Measurements from ENCODE around the gene CACNG3. TPM values are rescaled to one million over a fixed set of nuclear protein-coding genes. Genes with fewer than 3 reads are reported as not detected.

Gene CACNG3
- total RNA-seq, 4 donors from 2014 or later = not detected

DNA sequence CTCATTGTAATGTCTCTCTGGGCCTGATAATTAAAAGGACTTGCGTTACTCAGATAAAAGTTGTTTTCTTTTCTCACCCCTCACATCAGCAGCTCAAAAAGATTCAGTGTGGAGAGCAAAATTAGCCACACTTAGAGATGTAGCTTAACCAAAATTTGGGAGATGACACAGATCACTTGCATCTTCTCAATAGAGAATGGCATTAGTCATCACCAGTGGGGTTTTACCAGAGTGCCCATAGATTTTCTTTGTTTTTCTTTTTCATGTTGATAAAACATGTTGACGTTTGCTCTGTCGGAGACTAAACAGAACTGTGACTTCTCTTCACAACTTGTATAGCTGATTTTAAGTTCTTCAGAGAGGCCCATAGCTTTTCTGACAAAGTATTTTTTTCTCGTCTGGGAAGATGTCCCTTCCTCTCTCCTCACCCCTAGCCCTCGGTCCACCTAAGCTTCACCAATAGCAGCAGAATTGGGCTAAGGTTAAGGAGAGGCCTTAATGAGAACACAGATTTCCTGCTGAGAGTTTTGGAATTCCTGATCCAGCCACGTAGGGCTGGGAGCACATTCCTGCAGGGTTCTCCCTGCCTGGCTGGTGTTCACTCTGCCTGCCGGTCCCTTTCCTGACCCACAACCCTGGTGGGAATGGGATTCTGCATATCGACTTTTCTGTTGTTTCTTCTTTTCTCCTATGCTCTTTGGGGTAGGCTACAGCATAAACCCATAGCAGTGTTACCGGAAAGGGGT lies 92.6 kb downstream of the CACNG3 start:
- H3K9me3 ChIP-seq = no peaks in the 10 kb centered on the region
- WGBS, 2 donors = 45 to 48% methylated on average over 9 of the region's 9 CpGs
- no peak overlapping the region for H3K4me3 ChIP-seq (replicated peaks in 1 of 3)
- no peak overlapping the region for H3K27ac ChIP-seq
- no peaks in the 10 kb centered on the region for H3K36me3 ChIP-seq
- H3K27me3 ChIP-seq = no peaks in the 10 kb centered on the region
- H3K4me1 ChIP-seq = no peaks in the 10 kb centered on the region
- intact Hi-C loops (cut with DNase I) = no loop called here
- no peak for TF ChIP-seq POLR2A (IDR thresholded peaks at IDR 0.05)
- TF ChIP-seq, protein P1, sequence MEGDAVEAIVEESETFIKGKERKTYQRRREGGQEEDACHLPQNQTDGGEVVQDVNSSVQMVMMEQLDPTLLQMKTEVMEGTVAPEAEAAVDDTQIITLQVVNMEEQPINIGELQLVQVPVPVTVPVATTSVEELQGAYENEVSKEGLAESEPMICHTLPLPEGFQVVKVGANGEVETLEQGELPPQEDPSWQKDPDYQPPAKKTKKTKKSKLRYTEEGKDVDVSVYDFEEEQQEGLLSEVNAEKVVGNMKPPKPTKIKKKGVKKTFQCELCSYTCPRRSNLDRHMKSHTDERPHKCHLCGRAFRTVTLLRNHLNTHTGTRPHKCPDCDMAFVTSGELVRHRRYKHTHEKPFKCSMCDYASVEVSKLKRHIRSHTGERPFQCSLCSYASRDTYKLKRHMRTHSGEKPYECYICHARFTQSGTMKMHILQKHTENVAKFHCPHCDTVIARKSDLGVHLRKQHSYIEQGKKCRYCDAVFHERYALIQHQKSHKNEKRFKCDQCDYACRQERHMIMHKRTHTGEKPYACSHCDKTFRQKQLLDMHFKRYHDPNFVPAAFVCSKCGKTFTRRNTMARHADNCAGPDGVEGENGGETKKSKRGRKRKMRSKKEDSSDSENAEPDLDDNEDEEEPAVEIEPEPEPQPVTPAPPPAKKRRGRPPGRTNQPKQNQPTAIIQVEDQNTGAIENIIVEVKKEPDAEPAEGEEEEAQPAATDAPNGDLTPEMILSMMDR (IDR thresholded peaks at IDR 0.05) = no peak
- no peak for DNase-seq

DNA sequence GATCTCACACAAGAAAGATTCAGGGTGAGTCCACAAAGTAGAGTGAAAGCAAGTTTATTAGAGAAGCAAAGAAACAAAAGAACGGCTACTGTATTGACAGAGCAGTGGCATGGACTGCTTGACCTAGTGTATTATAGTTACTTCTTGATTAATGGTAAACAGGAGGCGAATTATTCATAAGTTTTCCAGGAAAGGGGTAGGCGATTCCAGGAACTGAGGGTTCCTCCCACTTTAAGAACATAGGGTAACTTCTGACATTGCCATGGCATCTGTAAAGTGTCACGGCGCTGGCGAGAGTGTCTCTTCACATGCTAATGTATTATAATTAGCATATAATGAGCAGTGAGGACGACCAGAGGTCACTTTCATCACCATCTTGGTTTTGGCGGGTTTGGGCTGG lies 93.2 kb downstream of the CACNG3 start:
- DNase-seq = no peak
- intact Hi-C loops (cut with DNase I) = no loop called here
- Histone ChIP-seq H3K27me3 (no peaks in the 10 kb centered on the region), H3K9me3 (no peaks in the 10 kb centered on the region), H3K4me3 (replicated peaks in 1 of 3) (no peak overlapping the region), H3K36me3 (no peaks in the 10 kb centered on the region), H3K4me1 (no peaks in the 10 kb centered on the region), H3K27ac (no peak overlapping the region)
- no peak for TF ChIP-seq POLR2A (IDR thresholded peaks at IDR 0.05)
- TF ChIP-seq, protein P1 (IDR thresholded peaks at IDR 0.05) = no peak
- WGBS, 2 donors = 71 to 76% methylated on average over 8 of the region's 8 CpGs

DNA sequence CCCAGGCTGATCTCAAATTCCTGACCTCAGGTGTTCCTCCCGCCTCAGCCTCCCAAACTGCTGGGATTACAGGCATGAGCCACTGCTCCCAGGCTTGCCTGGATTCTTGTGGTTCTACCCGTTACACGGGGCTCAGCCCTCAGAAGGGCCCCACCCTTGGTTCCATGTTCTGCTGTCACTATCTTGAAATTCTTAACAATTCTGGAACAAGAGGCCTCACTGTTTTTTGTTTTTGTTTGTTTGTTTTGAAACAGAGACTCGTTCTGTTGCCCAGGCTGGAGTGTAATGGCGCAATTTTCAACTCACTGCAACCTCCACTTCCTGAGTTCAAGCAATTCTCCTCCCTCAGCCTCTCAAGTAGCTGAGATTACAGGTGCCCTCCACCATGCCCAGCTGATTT lies 96.6 kb downstream of the CACNG3 start:
- H3K4me1 ChIP-seq = no peaks in the 10 kb centered on the region
- H3K36me3 ChIP-seq = no peaks in the 10 kb centered on the region
- H3K27ac ChIP-seq = no peak overlapping the region
- DNase-seq = no peak
- no peaks in the 10 kb centered on the region for H3K27me3 ChIP-seq
- intact Hi-C loops (cut with DNase I) = no loop called here
- TF ChIP-seq, protein P1 (IDR thresholded peaks at IDR 0.05) = no peak
- no peak for TF ChIP-seq POLR2A (IDR thresholded peaks at IDR 0.05)
- H3K4me3 ChIP-seq (replicated peaks in 1 of 3) = no peak overlapping the region
- 83 to 84% methylated on average over 5 of the region's 5 CpGs for WGBS, 2 donors
- H3K9me3 ChIP-seq = no peaks in the 10 kb centered on the region

DNA sequence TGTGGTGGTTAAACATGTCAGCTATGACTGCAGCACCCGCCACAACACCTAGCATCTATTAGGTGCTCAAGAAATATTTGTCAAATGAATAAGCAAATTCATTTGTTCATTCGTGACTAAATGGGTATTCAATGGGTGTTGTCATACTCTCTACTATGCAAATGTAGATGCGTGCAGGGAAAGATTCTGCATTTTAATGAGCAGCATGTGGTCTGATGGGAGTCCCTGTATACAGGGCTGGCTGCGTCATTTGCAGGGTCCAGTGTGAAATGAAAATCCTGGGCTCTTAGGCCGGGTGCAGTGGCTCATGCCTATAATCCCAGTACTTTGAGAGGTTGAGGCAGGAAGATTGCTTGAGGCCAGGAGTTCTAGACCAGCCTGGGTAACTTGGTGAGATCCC lies 97.5 kb downstream of the CACNG3 start:
- Histone ChIP-seq H3K36me3 (no peaks in the 10 kb centered on the region), H3K4me1 (no peaks in the 10 kb centered on the region), H3K27me3 (no peaks in the 10 kb centered on the region), H3K4me3 (replicated peaks in 1 of 3) (no peak overlapping the region), H3K27ac (no peak overlapping the region), H3K9me3 (no peaks in the 10 kb centered on the region)
- TF ChIP-seq, protein P1 (IDR thresholded peaks at IDR 0.05) = no peak
- TF ChIP-seq POLR2A (IDR thresholded peaks at IDR 0.05) = no peak
- no peak for DNase-seq
- intact Hi-C loops (cut with DNase I) = no loop called here
- WGBS, 2 donors = 67 to 78% methylated on average over 5 of the region's 5 CpGs

DNA sequence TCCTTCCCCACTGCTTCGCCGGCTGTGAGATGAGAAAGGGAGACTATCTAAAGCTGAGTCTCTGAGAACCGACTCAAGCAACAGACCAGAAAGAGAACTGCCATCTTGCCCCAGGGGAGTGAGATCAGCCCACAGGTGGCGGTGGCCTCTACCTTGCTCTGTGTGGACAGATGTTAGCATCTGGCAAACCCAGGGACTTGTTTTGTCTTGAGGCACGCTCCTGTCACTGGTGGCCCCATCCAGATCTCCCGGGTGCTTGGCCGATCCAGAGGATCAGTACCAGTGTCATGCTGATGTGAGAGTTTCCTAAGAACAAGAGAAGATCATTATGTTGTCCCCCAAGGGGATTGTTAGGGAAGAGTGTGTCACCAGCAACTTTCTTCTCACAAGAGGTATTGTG lies 101.4 kb downstream of the CACNG3 start:
- H3K4me3 ChIP-seq (replicated peaks in 1 of 3) = no peak overlapping the region
- WGBS, 2 donors = 53 to 76% methylated on average over 4 to 7 of the region's 7 CpGs
- no peaks in the 10 kb centered on the region for H3K4me1 ChIP-seq
- H3K36me3 ChIP-seq = no peaks in the 10 kb centered on the region
- no peaks in the 10 kb centered on the region for H3K9me3 ChIP-seq
- no peak for TF ChIP-seq POLR2A (IDR thresholded peaks at IDR 0.05)
- TF ChIP-seq, protein P1 (IDR thresholded peaks at IDR 0.05) = no peak
- H3K27me3 ChIP-seq = no peaks in the 10 kb centered on the region
- intact Hi-C loops (cut with DNase I) = no loop called here
- H3K27ac ChIP-seq = no peak overlapping the region
- no peak for DNase-seq
